Measurements from ENCODE around the gene XPO6. TPM values are rescaled to one million over a fixed set of nuclear protein-coding genes. Genes with fewer than 3 reads are reported as not detected.

The XPO6 gene
- polyA plus RNA-seq, 1 of the 3 experiments (the other 2 are of a cell fraction): 97.1 TPM

DNA sequence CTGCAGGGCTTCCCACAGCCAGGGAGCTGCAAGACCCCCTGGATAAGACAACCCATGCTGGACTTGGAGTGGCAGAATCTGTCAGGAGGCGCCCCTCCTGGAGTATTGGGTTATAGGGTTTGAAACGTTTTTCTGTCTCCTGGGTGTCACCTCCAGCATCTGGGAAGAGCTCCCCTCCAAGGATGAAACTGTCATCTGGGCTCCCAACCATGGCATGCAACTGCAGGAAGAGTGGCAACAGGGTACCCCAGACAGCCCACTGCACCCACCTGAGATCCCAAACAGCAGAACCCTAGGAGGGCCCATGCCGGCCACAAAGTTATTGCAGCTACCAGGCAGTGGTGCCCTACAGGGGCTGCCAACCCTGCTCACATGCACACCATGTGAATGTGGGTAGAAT lies 147.6 kb downstream of the XPO6 start:
- Histone ChIP-seq H3K4me1 (ENCODE audit: control insufficient read depth in 1 of 2, insufficient read depth in 2 of 2, low read depth in 1 of 2, low read length in 1 of 2) (no peaks in the 10 kb centered on the region), H3F3A (replicated peaks; ENCODE audit: insufficient read depth) (no peaks in the 10 kb centered on the region), H3K4me2 (no peak overlapping the region), H3K9ac (no peak overlapping the region), H3K79me2 (ENCODE audit: insufficient read depth) (no peaks in the 10 kb centered on the region), H3K27ac (ENCODE audit: low read depth in 2 of 2, low read length in 1 of 2) (no peak overlapping the region), H3K36me3 (replicated peaks in 1 of 2; ENCODE audit: control insufficient read depth in 1 of 2, insufficient read depth in 2 of 2, low read length in 1 of 2) (no peaks in the 10 kb centered on the region), H3K9me2 (no peaks in the 10 kb centered on the region), H3K4me3 (ENCODE audit: low read depth in 2 of 2, low read length in 1 of 2) (no peak overlapping the region), H3K9me3 (no peaks in the 10 kb centered on the region), H4K20me1 (ENCODE audit: insufficient read depth) (no peaks in the 10 kb centered on the region), H2AFZ (ENCODE audit: low read depth) (no peak overlapping the region), H3K27me3 (ENCODE audit: insufficient read depth) (peaks cover 31% of the 10 kb centered on the region)
- 60% methylated on average over 1 of the region's 3 CpGs for WGBS (ENCODE audit: low lambda C conversion rate)
- CTCF ChIA-PET: interaction anchor here (0.6 to 14.1 kb wide), 12 partner anchors 12 to 447 kb away, joined by 3 to 172 read pairs (median 4); no protein-coding TSS in a partner anchor
- TF ChIP-seq, protein P1, sequence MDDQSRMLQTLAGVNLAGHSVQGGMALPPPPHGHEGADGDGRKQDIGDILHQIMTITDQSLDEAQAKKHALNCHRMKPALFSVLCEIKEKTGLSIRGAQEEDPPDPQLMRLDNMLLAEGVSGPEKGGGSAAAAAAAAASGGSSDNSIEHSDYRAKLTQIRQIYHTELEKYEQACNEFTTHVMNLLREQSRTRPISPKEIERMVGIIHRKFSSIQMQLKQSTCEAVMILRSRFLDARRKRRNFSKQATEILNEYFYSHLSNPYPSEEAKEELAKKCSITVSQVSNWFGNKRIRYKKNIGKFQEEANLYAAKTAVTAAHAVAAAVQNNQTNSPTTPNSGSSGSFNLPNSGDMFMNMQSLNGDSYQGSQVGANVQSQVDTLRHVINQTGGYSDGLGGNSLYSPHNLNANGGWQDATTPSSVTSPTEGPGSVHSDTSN (IDR thresholded peaks at IDR 0.05): no peak
- TF ChIP-seq POLR2AphosphoS5 (IDR thresholded peaks at IDR 0.05; ENCODE audit: low read depth, low read length) (no peak), FOSL2 (IDR thresholded peaks at IDR 0.05; ENCODE audit: borderline replicate concordance, low read depth) (no peak), RXRA (IDR thresholded peaks at IDR 0.05; ENCODE audit: borderline replicate concordance, low read depth) (no peak), GABPA (IDR thresholded peaks at IDR 0.05; ENCODE audit: low read depth) (no peak), JUND (IDR thresholded peaks at IDR 0.05) (no peak), SIN3A (IDR thresholded peaks at IDR 0.05; ENCODE audit: borderline replicate concordance, low read depth, low read length) (no peak), NFIC (IDR thresholded peaks at IDR 0.05; ENCODE audit: borderline replicate concordance) (no peak), MXI1 (IDR thresholded peaks at IDR 0.05; ENCODE audit: low read depth, low read length) (no peak), CHD2 (IDR thresholded peaks at IDR 0.05; ENCODE audit: low read length, partially characterized antibody) (no peak), SMC3 (IDR thresholded peaks at IDR 0.05; ENCODE audit: low read depth, low read length) (no peak), FOXM1 (IDR thresholded peaks at IDR 0.05; ENCODE audit: low read depth) (no peak), YY1 (IDR thresholded peaks at IDR 0.05; ENCODE audit: low read depth) (no peak), RFX5 (IDR thresholded peaks at IDR 0.05; ENCODE audit: low read length) (no peak), GATA2 (CRISPR knock-in tag; IDR thresholded peaks at IDR 0.05) (no peak), EZH2phosphoT487 (IDR thresholded peaks at IDR 0.05; ENCODE audit: borderline replicate concordance, low read depth) (no peak), EP300 (IDR thresholded peaks at IDR 0.05; ENCODE audit: borderline replicate concordance in 1 of 2, low read depth in 1 of 2, low read length in 1 of 2) (no peak)
- TF ChIP-seq, protein P2, sequence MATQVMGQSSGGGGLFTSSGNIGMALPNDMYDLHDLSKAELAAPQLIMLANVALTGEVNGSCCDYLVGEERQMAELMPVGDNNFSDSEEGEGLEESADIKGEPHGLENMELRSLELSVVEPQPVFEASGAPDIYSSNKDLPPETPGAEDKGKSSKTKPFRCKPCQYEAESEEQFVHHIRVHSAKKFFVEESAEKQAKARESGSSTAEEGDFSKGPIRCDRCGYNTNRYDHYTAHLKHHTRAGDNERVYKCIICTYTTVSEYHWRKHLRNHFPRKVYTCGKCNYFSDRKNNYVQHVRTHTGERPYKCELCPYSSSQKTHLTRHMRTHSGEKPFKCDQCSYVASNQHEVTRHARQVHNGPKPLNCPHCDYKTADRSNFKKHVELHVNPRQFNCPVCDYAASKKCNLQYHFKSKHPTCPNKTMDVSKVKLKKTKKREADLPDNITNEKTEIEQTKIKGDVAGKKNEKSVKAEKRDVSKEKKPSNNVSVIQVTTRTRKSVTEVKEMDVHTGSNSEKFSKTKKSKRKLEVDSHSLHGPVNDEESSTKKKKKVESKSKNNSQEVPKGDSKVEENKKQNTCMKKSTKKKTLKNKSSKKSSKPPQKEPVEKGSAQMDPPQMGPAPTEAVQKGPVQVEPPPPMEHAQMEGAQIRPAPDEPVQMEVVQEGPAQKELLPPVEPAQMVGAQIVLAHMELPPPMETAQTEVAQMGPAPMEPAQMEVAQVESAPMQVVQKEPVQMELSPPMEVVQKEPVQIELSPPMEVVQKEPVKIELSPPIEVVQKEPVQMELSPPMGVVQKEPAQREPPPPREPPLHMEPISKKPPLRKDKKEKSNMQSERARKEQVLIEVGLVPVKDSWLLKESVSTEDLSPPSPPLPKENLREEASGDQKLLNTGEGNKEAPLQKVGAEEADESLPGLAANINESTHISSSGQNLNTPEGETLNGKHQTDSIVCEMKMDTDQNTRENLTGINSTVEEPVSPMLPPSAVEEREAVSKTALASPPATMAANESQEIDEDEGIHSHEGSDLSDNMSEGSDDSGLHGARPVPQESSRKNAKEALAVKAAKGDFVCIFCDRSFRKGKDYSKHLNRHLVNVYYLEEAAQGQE (IDR thresholded peaks at IDR 0.05; ENCODE audit: low read depth, low read length): no peak
- TF ChIP-seq, protein P3, sequence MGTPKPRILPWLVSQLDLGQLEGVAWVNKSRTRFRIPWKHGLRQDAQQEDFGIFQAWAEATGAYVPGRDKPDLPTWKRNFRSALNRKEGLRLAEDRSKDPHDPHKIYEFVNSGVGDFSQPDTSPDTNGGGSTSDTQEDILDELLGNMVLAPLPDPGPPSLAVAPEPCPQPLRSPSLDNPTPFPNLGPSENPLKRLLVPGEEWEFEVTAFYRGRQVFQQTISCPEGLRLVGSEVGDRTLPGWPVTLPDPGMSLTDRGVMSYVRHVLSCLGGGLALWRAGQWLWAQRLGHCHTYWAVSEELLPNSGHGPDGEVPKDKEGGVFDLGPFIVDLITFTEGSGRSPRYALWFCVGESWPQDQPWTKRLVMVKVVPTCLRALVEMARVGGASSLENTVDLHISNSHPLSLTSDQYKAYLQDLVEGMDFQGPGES (IDR thresholded peaks at IDR 0.05; ENCODE audit: low read depth, low read length): no peak
- TF ChIP-seq, protein P4, sequence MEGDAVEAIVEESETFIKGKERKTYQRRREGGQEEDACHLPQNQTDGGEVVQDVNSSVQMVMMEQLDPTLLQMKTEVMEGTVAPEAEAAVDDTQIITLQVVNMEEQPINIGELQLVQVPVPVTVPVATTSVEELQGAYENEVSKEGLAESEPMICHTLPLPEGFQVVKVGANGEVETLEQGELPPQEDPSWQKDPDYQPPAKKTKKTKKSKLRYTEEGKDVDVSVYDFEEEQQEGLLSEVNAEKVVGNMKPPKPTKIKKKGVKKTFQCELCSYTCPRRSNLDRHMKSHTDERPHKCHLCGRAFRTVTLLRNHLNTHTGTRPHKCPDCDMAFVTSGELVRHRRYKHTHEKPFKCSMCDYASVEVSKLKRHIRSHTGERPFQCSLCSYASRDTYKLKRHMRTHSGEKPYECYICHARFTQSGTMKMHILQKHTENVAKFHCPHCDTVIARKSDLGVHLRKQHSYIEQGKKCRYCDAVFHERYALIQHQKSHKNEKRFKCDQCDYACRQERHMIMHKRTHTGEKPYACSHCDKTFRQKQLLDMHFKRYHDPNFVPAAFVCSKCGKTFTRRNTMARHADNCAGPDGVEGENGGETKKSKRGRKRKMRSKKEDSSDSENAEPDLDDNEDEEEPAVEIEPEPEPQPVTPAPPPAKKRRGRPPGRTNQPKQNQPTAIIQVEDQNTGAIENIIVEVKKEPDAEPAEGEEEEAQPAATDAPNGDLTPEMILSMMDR (IDR thresholded peaks at IDR 0.05): no peak
- no peak for DNase-seq
- POLR2A ChIA-PET: interaction anchor here (1.4 kb wide), 1 partner anchor 284 kb away, joined by 3 read pairs; no protein-coding TSS in a partner anchor
